GM21717 (cell line): ENCODE results near the gene STEEP1.
A peak's percentile ranks its signal among the peaks of the same experiment; 100 is the strongest.

Experiments used
- ATAC-seq: cut with Tn5 transposase; IDR thresholded peaks from one replicate; pipeline ENCODE4 v1.9.1; 2021; ENCODE audit warnings: mild to moderate bottlenecking, moderate library complexity; ENCODE audit not compliant: unreplicated experiment

STEEP1 gene

DNA sequence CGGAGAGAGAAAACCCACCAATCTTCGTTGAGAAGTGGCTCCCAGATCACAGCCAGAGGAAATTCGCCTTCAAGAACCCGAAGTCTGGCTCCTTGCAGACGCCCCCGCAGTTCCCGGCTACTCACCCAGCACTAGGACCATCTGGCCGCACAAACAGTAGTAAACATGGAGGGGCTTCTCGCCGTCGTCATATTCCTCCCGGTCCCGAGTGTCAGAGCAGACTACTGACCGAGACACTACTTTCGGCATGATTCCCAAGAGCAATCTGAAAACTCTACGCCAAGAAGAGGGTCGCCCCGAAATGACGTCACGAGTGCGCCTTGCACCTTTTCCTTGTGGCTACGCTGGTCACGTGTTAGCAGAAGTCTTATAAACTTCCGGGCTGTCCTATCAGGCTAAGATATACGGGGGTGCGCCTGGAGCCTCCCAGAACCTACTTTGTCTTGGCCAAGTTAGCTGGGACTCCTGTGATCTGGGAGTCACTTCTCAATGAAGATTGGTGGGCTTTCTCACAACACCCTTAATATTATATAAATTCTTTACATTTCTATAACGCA, at the start of gene STEEP1:
Gene STEEP1, minus strand, starts transcription at position 303 of the 557 bp plus-strand sequence. Its CDS starts 54 bp downstream, at position 249.
- peak; percentile 84 for ATAC-seq

- no peak for ATAC-seq
These were observed 49.6 kb upstream of the STEEP1 start for GRCh38 chrX:119614776-119615175.

DNA sequence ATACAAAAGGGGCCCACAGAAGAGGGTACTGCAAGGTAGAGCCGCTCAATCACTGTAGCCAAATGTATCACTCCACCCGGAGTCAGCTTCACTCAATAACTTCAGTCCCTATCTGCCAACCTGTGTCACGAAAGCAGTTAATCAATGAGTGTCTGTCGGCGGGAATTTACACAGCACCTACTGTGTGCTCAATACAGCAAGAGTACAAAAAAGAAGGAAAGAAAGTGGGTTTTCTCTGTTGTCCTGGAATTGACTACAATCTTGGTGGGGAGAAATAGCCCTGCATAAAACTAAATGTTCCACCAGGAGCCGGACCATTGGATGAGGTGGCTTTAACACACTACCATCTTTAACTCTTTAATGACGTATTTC, 41.8 kb upstream of the STEEP1 start:
- no peak for ATAC-seq

DNA sequence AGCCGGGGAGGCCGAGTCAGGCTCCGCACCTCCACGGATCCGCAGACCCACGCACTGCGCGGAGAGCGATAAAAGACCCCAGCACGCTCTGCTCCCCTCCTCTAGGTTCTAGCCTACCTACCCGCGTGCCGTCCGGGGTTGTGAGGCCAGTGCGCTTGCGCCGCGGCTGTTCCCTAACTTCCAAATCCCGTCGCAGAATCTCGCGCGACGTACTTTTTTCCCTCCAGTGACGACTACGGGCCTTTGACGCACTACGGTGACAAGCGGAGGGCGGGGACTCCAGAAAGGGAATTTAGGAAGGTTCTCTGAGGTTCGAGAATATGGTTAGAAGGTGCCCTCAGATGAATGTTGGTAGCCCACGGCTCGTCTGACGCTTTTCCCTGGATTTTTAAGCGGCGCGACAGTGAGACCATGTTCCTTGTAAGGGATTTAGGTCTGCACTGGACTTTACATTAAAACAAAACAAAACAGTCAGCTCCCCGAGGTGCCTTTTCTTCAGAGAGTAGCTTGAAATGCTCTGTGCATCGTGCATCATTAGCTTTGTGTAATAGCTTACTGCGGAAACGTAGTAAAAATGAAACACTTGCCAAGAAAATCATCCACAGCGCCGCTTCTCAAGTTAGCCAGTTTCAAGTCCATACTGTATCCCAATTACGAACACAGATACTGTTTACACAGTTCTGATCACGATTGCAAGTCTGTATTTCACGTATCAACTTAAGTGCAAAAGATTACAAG, 41.2 kb upstream of the STEEP1 start, which contains the start of gene NKRF:
Gene NKRF, minus strand, starts transcription at position 145 of the 738 bp plus-strand sequence.
- ATAC-seq: peak; percentile 63

DNA sequence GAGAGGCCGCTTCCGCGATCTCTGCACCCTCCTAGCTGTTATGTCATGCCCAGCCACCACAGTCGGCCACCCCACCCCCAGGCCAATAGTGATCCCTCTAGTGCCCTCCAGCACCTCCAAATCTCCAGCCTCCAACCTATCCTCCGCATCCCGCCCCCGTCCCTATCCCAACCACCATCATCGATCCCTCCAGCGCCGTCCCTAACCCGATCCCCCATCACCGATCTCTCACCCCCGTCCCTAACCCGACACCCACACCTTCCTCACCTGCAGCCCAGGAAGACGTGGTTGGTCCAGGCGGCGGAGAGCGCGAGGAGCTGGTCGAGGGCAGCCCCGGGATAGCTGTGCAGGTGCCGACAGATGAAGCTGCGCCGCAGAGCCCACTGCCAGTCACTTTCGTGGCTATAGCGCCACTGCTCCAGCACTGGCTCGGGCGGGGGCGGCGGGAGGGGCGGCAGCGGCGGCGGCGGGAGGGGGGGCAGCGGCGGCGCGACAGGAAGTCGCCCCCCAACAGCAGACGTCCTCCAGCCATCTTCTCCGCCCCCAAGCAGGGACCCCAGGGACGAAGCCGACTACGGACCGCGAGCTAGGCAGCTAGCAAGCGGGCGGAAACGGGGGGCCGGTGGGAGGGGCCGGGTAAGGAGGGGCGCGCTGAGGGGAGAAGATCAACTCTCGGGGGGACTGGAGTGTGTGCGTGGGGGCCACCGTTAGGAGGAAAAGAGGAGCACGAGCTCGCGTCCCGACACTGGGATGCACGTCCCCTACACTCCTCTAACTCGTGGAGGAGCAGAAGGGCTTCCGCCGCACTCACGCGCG, 40.5 kb upstream of the STEEP1 start:
- ATAC-seq: peak; percentile 29

- ATAC-seq: no peak
These were observed 39.7 kb upstream of the STEEP1 start for GRCh38 chrX:119604766-119605463.

- no peak for ATAC-seq
These were observed 37.6 kb upstream of the STEEP1 start for GRCh38 chrX:119602701-119603255.

DNA sequence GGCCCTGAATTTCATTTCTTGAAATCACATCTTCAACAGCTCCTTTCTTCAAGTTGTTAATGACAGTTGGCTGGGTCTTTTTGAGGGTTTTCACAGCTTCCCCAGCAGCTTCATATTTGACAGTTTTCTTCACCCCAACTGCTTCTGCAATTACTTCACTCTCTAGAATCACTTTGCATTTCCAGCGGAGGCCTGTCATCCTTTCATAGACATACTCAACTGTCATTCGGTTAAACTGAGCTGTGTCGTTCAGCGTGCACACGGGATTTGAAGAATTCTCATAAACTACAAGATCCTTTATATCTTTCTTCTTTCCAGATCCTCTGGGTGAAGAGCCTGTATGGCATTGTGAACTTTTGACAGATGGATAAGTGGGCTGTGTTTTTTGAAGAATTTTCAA, 24.6 kb upstream of the STEEP1 start:
- ATAC-seq: no peak

DNA sequence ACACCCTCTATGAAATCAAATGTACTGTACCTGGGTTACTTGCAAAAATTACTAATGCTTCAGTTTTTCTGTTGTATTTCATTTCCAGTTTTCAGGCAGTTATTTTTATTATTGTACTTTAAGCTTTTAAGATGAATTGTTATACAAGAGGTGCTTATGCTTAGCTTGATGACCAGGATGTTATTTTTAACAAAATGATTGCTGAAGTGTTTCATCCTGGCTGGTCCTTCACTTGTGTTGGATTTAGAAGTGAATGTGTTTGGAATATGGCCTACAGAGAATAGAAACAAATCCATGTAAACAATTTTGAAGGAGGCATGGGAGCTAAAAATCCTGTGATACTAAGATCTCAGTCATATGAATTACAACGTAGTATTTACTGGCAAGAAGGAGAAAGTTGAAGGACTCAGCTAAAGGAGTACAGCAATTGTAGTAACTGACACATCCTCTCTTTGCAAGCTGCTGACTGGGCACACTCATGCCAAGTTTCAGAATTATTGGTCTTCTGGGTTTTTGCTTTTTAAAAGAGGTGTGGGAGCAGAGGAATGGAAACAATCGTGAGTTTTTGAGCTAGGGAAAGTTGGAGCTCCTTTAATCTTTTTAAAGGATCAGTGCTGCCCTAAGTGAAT, 18.3 kb upstream of the STEEP1 start:
- no peak for ATAC-seq

DNA sequence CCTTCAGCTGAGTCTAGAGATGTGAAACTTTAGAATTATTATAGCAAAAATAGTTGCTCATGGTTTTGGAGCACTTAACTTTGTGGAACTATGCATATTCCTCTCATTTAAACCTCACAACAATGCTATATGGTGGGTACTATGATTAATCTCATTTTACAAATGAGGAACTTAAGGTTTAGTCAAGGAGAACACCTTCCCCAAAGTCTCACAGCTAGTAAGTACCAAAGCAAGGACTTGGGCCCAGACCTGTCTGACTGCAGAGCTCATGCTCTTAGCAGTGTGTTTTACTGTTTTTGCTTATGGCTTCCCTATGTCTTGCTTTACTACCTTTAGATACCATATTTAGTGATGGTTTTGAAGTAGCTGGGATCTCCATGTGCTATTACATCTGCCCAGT, 14.2 kb upstream of the STEEP1 start:
- ATAC-seq: no peak

DNA sequence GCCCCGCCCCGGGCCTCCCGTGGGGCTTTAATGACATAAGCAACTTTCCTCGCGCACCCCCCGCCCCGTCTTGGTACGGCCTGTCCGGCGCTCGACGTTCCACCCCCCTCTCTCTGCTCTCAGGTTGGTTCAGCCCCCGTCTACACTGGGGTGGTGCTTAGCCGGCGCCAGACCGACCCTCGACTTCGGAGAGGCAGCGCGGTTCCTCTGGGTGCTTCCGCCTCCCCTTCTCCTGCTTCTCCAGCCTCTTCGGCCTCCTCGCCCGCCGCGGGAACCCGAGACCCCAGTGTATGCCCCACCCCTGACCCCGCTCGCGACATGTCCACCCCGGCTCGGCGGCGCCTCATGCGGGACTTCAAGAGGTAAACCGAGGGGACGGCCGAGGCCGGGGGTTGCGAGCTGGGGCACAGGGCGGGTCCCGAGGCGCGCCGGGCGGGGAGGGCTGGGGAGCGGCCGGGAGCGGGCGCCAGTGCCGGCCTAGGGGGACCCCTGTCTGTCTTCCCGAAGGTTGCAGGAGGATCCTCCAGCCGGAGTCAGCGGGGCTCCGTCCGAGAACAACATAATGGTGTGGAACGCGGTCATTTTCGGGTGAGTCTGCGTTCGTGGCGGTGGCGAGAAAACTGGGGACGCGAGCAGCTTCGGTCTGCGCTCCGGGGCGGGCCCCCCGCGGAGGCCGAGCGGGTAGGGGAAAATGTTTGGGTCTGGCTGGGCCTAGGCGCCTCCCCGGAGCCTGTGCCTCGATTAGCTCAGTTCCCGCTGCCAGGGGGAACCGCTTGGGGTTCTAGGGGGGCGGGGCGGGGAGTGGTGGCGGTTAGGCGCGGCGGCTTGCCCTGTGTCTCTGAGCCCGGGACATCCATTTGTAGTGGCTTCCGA, 9.4 kb upstream of the STEEP1 start, which contains the start of gene UBE2A:
Gene UBE2A, plus strand, starts transcription at position 170 of the 873 bp plus-strand sequence. Its CDS starts 149 bp downstream, at position 319.
- peak; percentile 82 for ATAC-seq

DNA sequence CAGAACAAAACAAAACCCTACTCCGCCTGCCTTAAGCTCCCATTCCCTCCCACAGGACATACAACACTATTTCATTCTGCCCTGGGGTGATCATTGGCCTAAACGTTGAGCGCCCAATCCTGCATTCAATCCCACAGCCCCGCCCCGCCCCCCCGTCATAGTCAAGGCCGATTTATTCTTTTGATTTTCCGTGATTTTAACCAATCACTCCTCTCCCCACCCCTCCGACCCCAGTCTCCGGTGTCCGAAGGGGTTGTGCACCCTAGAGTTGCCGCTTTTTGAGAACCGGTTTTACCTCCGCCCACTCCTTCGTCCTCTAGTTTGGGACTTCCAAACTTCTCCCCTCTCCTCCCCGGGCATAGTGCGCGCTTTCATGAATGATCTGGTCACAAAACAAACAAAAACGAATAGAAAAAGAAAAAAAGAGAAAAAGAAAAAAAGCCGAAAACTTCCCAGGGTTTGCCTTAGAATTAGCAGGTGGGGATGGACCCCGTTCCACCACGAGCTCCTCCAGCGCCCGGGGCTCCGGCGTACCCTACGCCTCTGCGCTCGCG, 8.7 kb upstream of the STEEP1 start:
- no peak for ATAC-seq

DNA sequence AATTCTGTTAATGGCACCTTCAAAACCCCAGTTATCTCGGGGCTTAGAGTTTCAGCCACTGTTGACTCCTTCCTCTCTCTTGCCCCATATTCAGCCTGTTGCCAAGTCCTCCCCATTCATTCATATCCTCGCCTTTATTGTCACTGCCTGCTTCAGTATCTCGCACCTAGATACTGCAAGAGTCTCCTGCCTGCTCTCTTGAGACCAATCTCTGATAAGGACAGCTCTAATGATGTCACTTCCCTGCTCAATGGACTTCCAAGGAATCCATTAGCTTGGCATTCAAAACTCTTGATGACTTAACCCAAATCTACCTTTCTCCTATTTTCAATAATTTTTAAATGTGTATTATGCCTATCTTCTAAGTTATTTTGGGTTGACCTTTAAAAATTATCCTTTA, 8.0 kb upstream of the STEEP1 start:
- no peak for ATAC-seq

- no peak for ATAC-seq
These were observed 5.2 kb upstream of the STEEP1 start for GRCh38 chrX:119570351-119570835.

- ATAC-seq: no peak
These were observed 12.7 kb downstream of the STEEP1 start for GRCh38 chrX:119552508-119552907.

DNA sequence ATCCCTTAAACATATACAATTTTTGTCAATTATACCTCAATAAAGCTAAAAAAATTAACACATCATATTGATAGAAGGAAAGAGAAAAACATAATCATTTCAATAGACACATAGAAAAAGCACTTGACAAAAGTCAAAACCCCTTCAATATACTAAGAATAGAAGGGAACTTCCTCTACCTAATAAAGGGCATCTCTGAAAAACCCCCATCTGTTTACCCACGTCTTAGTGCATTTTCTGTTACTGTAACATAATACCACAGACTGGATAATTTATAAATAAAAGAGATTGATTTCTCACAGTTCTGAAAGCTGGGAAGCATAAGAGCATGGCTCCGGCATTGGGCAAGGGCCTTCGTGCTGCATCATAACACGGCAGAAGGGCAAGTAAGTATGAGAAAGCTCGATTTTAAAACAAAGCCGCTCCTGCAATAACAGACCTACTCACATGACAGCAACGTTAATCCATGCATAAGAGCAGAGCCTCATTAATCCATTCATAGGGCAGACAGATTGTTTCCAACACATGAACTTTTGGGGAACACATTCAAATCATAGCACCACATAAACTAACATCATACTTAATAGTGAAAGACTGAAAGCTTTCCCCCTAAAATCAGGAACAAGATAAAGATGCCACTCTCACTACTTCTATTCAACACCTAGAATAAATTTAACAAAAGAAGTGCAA, 15.7 kb downstream of the STEEP1 start:
- no peak for ATAC-seq

DNA sequence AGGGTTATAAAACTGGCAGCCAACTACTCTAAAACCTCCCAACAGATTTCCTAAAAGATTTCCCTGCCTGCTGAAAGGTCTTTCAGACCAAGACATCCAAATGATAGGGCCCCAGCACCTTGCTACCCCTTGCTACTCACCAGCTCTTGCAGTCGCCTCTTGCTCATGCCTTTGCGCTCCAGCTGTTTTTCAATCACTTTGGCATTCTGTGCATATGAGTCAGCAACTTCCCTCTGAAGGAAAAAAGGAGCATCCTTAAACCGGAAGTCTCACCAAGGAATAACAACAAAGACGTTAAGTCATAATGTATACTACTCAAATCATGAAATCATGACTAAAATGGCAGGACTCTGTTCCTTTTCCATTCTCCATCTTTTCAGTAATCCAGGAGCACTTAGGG, 24.0 kb downstream of the STEEP1 start:
- ATAC-seq: no peak

DNA sequence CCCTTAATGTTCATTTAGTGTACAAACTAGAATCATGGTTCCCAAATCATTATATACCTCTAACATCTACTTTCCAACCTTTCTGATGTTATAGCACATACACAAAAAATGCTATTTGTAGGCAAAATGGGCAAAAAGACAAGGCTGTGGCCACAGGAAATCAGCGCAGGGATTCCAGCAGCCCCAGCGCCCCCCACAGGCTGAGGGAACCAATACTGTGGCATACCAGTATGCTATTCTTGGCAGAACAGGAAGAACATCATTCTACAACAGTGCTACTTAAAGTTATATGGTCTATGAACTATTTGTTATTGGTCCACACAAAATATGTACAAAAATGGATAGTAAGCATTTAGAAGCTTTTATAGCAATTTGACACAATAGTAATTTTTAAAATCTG, 25.3 kb downstream of the STEEP1 start:
- ATAC-seq: no peak
